GM18511 (cell line): Measurements from ENCODE around the gene NEGR1.
A peak's percentile ranks its signal among the peaks of the same experiment; 100 is the strongest.

Experiments used
- ATAC-seq: cut with Tn5 transposase; IDR thresholded peaks from one replicate; pipeline ENCODE4 v1.9.1; 2021; ENCODE audit warnings: mild to moderate bottlenecking, moderate library complexity; ENCODE audit not compliant: unreplicated experiment

NEGR1 gene

DNA sequence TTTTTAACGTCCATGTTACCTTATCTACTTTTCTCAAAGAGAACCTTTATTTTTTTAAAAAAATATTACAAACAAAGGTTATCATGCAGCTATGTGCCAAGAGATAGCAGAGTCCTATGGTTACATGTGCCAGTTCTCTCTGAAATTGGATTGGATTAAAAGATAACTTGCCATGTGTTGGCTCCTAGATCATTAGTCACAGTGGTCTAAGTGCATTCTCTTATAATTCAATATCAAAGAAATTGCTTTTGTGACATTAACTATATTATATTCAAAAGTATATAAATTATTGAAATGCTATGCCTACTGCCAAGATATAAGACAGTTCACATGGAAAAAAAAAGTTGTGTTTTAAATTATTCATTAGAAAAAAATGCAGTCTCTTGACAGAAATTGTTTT, 494.2 kb downstream of the NEGR1 start:
- no peak for ATAC-seq

- ATAC-seq = no peak
Measured at GRCh38 chr1:71787699-71788098, 494.6 kb downstream of the NEGR1 start.

DNA sequence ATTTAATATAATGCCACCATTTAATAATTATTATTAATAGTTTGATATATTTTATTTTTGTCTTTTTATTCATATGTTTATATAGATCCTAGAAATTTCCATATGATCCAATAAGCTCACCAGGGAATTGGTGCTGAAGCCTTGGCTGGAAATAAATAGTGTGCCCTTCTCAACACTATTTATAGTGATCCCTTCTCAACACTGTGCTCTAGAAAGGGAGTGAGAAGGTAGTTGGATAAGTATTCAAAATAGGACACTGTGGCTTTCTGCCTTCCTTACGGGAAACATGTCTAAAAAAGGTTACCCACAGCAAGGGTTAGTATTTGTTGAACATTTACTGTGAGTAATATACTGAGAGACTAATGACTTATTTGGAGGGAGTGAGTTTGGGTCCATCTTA, 496.1 kb downstream of the NEGR1 start:
- no peak for ATAC-seq

DNA sequence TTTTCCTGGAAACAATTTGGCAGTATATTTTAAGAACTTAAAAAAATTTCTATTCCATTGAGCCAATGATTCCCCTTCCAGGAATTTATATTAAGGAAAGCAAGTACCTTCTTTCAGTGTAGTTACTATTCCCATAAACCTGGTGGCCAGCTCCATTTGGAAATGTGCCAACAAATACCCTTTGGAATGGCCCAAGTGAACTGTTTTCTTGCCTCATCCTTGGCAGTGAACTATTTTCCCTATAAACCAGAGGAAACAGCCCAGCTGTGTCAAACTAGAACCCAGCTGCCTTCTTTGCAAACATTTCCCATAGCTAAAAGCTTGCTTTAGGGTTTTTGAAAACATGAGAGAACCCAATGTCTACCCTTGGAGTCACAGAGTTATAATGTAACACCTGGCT, 496.9 kb downstream of the NEGR1 start:
- no peak for ATAC-seq

- no peak for ATAC-seq
Measured at GRCh38 chr1:71785000-71785399, 497.3 kb downstream of the NEGR1 start.

- ATAC-seq = no peak
Measured at GRCh38 chr1:71784241-71784640, 498.1 kb downstream of the NEGR1 start.

- ATAC-seq = no peak
Measured at GRCh38 chr1:71783071-71783470, 499.3 kb downstream of the NEGR1 start.

GRCh38 chr1:71781450-71781849, 500.9 kb downstream of the NEGR1 start:
- no peak for ATAC-seq

DNA sequence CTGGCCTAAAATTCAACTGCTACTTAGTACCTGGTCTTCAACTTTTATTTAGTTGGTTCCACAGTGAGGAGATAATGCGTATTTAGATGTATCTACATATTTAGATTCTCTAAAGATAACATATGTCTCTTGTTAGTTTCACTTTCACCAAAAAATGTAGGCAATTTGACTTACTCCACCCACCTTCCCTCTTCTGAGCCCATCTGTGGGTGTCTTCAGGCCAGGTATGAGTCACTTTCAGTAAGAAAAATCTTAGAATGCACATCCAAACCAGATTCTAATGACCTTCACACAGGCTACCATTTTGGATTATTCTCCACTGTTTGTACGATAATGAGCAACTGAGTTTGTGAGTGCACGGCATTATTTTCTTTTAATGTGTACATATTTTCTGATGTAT, 501.7 kb downstream of the NEGR1 start:
- ATAC-seq = peak; percentile 77

- ATAC-seq = no peak
Measured at GRCh38 chr1:71778940-71779339, 503.4 kb downstream of the NEGR1 start.

- ATAC-seq = no peak
Measured at GRCh38 chr1:71777094-71777493, 505.2 kb downstream of the NEGR1 start.

- ATAC-seq = no peak
Measured at GRCh38 chr1:71774705-71775104, 507.6 kb downstream of the NEGR1 start.

GRCh38 chr1:71770121-71770520, 512.2 kb downstream of the NEGR1 start:
- no peak for ATAC-seq

GRCh38 chr1:71766748-71767147, 515.6 kb downstream of the NEGR1 start:
- no peak for ATAC-seq

DNA sequence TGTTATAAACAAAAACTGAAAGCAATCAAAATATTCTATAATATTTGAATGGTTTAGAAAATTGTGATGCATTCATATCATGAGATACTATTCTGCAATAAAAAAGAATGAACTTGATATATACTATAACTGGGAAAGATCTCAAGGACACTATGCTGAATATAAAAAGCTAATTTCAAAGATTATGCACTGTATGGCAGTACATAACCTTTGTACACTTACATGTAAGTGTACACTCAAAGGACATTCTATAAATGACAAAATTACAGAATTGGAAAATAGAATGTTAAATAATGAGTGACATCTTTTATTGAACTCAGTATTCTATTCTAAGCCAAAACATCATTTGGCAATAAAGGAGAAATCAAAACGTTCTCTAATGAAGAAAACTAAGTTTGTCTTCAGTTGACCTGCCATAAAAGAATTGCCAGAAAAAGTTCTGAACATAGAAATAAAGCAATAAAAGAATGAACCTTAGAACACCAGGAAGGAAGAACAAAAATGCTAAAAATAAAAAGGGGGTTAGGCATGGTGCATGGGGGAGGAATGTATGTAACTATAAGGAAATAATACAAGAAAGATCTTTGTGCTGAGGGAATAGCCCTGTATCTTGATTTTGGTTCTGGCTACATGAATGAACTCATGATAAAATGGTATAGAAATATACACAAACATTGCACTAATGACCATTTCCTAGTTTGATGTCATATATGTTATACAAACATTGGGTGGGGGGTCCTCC, 519.7 kb downstream of the NEGR1 start:
- no peak for ATAC-seq

DNA sequence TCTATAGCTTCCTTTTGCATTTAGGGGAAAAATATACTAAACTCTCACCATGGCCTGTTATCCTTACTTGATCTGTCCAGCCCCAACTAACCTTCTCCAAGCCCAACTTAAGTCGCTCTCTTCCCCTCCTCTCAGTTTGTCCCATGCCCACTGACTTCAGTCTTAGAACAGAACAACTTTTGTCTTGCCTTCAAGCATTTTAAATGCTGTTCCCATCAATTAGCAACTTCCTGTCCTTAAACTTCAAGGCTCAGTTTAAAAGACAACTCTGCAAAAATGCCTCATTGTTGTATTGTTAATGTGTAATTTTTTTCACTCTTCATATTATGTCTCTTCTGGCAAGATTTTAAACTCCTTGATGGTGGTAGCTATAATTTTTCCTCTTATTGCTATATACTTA, 526.9 kb downstream of the NEGR1 start:
- ATAC-seq = no peak

GRCh38 chr1:71753746-71754145, 528.6 kb downstream of the NEGR1 start:
- ATAC-seq = no peak

DNA sequence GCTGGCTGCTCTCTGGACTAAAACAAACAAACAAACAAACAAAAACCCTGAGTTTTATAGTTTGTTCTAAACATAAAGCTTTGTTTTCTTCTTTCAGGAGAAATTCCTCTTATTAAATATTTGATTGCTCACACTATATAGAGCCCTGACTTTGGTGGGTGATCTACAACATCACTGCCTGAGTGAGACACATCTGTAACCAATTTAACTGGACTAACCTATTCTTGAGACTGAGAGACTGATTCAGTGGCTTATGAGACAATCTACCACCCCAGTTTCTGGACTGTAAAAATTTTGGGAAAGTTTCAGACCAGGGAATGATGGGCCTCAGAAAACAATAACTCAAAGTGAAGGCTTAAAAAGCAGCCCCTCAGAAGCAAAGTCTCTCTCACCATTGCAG, 537.0 kb downstream of the NEGR1 start:
- no peak for ATAC-seq

- no peak for ATAC-seq
Measured at GRCh38 chr1:71743862-71744261, 538.5 kb downstream of the NEGR1 start.

- no peak for ATAC-seq
Measured at GRCh38 chr1:71738910-71739309, 543.4 kb downstream of the NEGR1 start.

- ATAC-seq = no peak
Measured at GRCh38 chr1:71738256-71738655, 544.1 kb downstream of the NEGR1 start.

DNA sequence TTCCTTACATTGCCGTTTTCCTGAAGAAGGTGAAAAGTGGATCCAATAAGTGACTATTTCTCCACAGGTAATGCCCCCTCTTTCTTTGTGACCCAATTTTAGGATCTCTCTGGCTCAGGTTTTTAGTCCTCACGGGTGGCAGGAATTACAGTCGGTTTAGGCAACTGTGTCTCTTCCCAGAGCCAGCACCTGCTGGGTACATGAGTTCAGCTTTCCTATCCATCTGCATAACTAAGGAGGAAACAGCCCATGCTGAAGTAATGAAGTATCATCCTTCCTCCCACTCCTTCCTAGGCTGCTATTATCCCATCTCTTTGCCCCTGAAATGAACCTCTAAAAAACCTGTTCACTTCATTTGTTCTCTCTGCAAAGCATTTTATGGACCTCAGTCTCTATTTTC, 544.6 kb downstream of the NEGR1 start:
- ATAC-seq = no peak

- ATAC-seq = no peak
Measured at GRCh38 chr1:71733121-71733520, 549.2 kb downstream of the NEGR1 start.
